KOPT-K1 (cell line): ENCODE measurements around the gene AQP1.

Experiments
- H3K27ac ChIP-seq: fragments of 200-600 bp; sonication (generic); 2 replicates; pipeline ENCODE4 v1.5.1; 2016; ENCODE audit warnings: antibody characterized with exemption, mild to moderate bottlenecking, low read depth, low read length; ENCODE audit not compliant: poor library complexity, severe bottlenecking
- H3K36me3 ChIP-seq: fragments of 200-600 bp; sonication (generic); 2 replicates; pipeline ENCODE4 v1.5.1; 2017; ENCODE audit warnings: antibody characterized with exemption, mild to moderate bottlenecking, low read length, moderate library complexity; ENCODE audit not compliant: insufficient read depth
- H3K9me3 ChIP-seq: fragments of 200-600 bp; sonication (generic); 2 replicates; pipeline ENCODE4 v1.5.1; 2017; ENCODE audit warnings: antibody characterized with exemption, low read length, mild to moderate bottlenecking; ENCODE audit not compliant: insufficient read depth, poor library complexity, severe bottlenecking

AQP1 gene

DNA sequence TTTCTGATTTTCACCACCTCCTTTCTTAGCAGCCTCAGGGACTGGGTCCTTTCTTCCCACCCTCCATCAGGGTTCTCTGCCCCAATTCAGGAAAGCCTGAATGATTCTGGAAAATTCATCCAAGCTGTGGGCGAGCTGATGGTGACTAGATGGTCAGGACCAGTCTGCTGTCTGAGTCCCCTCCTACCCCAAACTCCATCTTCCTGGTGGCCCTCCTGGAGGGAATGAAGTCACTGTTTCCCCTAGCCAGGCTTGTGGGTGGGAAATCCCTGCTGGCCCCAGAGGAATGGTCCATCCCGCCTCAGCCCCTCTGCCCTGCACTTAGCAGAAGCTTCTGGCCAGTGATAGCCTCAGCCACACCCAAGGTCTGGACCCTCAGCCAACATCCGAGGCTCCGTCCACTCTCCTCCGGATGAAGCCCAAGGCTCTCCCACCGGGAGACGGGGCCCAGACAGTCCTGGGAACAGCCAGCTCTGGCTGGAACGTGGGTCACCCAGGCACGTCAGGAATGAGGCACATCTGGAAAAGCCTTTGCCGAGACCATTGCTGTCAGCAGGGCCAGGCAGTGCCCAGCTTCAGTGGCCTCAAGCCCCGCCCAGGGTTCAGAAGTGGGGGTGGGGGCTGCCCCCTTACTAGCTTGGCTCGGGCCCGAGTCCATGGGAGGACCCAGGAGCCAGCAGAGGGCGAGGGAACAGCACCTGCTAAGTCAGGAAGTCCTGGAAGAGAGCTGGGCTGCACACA is 4.0 kb upstream of the AQP1 start:
- no peaks in the 10 kb centered on the region for H3K36me3 ChIP-seq
- no peaks in the 10 kb centered on the region for H3K9me3 ChIP-seq
- H3K27ac ChIP-seq: no peak overlapping the region

- H3K27ac ChIP-seq: no peak overlapping the region
- H3K9me3 ChIP-seq: no peaks in the 10 kb centered on the region
- H3K36me3 ChIP-seq: no peaks in the 10 kb centered on the region
Measured at GRCh38 chr7:30908681-30909080, 3.0 kb upstream of the AQP1 start.

DNA sequence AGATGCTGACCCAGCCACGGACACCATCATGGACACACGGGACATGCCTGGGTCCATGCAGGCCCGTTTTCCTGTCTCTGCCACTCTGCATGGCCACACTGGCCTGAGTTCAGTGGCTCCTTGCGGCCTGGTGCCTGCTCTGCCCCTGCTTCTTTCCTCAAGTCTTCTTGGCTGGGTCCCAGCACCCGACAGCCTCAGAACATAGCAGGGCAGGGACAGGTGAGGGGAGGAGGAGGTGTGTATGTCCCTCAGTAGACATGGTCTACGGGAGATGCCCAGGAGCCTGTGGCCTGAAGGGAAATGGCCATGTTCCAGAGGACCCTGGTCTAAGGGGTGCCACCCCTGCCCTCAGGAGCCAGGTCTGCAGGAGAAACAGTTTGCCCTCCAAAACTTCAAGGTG is 2.2 kb upstream of the AQP1 start:
- no peaks in the 10 kb centered on the region for H3K9me3 ChIP-seq
- no peak overlapping the region for H3K27ac ChIP-seq
- no peaks in the 10 kb centered on the region for H3K36me3 ChIP-seq

DNA sequence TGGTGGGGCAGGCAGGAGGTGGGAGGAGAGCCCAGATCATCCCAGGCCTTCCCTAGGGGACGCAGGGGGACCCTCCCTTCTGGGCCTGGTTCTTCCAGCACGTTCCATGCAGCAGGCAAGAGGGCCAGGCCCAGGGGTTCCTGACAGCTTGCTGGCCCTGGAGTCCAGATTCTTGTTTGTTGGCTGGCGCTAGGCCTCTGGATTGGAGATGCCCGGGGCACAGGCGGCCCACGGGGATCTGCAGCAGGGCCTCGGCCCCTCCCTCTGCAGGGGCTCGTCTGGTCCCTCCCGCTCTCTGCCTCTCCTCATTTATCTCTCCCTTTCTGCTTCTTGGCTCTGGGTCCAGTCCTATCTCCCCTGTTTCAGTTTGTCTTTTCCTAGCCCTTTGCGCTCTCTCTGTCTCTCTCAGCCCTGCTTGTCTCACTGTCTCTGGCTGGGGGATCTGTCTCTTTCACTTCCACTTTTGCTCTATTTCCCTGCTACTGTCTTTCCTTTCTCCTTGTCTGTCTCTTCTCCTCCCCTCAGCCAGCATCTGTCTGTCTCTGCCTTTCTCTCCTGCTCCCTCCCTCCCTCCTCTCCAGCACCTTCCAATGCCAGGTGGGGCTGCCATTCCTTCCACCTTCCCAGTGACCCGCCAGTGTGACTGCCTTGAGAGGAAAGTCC is 1.1 kb upstream of the AQP1 start:
- Histone ChIP-seq H3K27ac (no peak overlapping the region), H3K9me3 (no peaks in the 10 kb centered on the region), H3K36me3 (no peaks in the 10 kb centered on the region)

DNA sequence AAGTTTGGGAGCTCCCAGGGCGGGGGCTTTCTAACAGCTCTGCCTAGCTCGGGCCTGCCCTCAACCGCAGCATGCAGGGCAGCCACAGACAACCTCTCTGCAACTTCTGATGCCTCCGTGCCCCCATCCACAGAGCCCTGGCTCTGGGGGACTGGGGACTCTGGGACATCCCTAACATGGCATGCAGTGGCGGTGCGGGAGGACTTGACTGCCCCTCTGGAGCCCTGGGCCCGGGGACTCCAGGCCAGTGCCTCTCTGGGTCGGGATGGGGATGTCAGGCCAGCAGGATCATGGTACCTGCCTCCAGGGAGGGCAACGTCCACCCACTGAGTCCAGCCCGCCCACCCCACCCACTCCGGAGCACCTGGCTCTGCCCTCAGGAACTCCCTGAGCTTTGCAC is 520 bp upstream of the AQP1 start:
- no peaks in the 10 kb centered on the region for H3K36me3 ChIP-seq
- no peaks in the 10 kb centered on the region for H3K9me3 ChIP-seq
- no peak overlapping the region for H3K27ac ChIP-seq

DNA sequence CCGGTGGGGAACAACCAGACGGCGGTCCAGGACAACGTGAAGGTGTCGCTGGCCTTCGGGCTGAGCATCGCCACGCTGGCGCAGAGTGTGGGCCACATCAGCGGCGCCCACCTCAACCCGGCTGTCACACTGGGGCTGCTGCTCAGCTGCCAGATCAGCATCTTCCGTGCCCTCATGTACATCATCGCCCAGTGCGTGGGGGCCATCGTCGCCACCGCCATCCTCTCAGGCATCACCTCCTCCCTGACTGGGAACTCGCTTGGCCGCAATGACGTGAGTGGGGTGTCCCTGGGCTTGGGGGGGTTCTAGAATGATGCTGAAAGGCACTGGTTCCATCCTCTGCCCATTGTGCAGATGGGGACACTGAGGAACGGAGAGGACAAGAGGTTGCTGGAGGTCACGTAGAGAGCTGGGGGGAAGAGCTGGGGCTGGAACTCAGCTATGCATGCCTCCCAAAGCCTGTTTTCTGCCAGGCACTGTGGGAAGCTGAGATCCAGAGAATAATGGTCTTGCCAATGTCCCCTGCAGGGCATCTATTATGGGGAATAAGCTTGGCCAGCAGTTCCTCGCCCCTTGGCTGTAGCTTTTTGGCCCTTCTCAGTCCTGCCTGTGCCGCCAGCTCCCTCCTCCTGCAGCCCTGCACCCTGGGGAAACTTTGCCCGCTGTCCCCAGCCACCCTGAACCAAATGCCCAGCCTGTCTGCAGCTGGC is 523 bp downstream of the AQP1 start:
- no peak overlapping the region for H3K27ac ChIP-seq
- no peaks in the 10 kb centered on the region for H3K9me3 ChIP-seq
- no peaks in the 10 kb centered on the region for H3K36me3 ChIP-seq

DNA sequence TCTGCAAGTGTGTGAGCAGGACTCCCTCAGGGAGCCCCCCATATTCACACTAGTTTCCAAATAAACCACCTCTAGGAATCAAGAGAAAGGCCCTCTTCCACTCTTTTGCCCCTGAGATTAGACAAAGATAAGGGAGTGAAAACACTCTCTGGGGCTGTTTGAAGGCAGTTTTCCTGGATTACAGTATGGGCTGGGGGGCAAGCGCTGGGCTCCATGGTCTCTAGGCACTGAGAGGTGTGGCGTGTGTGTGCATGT is 1.0 kb downstream of the AQP1 start:
- Histone ChIP-seq H3K36me3 (no peaks in the 10 kb centered on the region), H3K9me3 (no peaks in the 10 kb centered on the region), H3K27ac (no peak overlapping the region)

- Histone ChIP-seq H3K27ac (no peak overlapping the region), H3K36me3 (no peaks in the 10 kb centered on the region), H3K9me3 (no peaks in the 10 kb centered on the region)
Measured at GRCh38 chr7:30912986-30913811, 1.5 kb downstream of the AQP1 start.

DNA sequence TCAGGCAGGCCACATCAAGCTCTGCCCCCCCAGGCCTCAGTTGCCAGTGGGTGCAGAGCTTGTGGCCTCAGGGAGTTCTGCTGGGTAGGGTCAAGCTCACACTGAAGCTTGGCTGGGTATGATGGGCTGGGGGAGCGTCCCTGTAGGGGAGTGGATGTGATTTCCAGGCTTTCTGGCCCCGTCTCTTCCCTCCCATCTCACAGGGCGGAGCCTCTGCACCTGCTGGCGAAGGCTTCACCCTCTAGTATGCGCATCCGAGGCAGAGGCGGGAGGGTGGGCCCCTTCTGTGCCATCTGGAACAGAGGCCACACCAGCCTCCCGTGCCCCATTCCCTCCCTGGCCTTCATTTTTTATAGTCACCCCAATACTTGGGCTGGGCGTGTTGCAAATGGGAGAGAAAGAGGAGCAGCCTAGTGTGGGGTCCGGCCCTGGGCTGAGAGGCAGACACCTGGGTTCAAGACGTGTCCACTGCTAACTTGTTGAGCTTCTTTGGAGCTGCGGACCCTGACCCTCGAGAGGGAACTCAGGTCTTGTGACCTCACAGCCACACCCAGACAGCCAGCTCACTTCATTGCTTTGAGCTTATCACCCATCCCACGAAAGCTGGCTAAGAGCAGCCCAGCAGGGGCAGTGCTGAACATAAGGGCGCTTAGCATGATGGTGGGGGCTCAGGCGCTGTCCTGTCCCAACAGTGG is 2.3 kb downstream of the AQP1 start:
- Histone ChIP-seq H3K36me3 (no peaks in the 10 kb centered on the region), H3K27ac (no peak overlapping the region), H3K9me3 (no peaks in the 10 kb centered on the region)

GRCh38 chr7:30914596-30914995 is 2.9 kb downstream of the AQP1 start:
- Histone ChIP-seq H3K9me3 (no peaks in the 10 kb centered on the region), H3K36me3 (no peaks in the 10 kb centered on the region), H3K27ac (no peak overlapping the region)

DNA sequence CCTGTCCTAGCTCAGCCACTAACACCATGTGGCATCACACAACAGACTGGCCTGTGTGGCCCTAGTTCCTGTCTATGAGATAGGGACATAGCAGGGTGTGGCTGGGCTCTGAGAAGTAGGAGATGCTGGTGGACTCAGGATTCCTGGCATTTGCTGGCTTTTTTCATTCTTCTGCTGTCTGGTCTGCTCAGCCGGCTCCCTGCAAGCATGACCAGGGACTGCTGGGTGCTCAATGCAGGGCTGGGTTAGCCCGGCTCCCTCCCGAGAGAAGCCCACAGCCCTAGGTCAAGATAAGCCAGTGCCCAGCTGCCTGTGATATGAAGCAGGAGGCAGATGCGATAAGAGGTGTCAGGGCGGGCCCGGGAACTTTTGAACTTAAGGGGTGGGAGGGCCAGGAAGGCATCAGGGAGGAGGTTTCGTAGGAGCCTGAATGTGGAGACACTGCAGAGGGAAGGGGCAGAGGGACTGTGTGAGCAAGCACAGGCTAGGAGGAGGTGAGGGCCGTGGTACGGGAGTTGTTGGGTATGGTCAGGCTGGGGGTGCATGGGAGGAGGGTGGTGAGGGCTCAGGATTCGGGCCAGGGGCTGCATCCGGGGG is 3.5 kb downstream of the AQP1 start:
- Histone ChIP-seq H3K9me3 (no peaks in the 10 kb centered on the region), H3K27ac (no peak overlapping the region), H3K36me3 (no peaks in the 10 kb centered on the region)

DNA sequence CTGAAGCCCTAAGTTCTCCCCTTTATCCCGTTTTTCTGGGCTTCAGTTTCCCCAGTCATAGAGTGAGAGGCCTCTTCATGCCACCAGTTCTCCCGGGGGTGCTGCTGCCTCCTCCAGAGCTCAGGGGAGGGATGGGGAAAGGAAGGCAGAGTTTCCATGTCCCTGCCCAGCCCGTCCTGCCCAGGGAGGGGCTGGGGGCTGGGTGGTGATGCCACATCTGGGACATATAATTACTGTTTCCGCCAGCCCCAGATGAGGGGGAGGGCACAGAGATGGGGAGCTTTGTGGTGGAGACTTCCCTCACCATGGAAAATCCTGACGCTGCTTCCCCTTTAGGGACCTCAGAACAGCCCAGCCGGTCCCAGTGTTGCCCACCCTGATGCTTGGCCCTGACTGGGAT is 4.1 kb downstream of the AQP1 start:
- H3K36me3 ChIP-seq: no peaks in the 10 kb centered on the region
- H3K9me3 ChIP-seq: no peaks in the 10 kb centered on the region
- H3K27ac ChIP-seq: no peak overlapping the region

DNA sequence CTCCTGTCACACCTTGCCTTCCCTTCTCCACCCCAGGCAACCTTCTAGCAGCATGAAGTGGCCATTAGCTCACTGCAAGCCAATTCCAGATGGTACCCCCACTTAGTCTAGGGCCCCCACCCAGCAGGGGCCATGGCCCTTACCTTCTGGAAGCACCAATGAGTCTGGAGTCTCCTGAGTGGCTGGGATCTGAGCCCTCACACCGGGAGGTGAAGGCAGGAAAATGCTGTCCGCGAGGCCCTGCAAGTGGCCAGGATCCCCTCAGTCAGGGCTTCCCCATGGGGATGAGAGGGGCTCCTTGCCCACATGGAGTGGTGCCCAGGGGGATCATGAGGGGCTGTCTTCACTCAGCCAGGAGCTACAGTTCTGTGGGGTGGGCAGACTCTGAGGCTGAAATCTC is 4.6 kb downstream of the AQP1 start:
- no peaks in the 10 kb centered on the region for H3K9me3 ChIP-seq
- H3K36me3 ChIP-seq: no peaks in the 10 kb centered on the region
- no peak overlapping the region for H3K27ac ChIP-seq

- H3K36me3 ChIP-seq: no peaks in the 10 kb centered on the region
- no peak overlapping the region for H3K27ac ChIP-seq
- no peaks in the 10 kb centered on the region for H3K9me3 ChIP-seq
Measured at GRCh38 chr7:30916767-30917166, 5.1 kb downstream of the AQP1 start.
